CD4-positive, alpha-beta T cell treated with Interleukin-6 for 4 hours (primary cell): ENCODE measurements around the gene RASSF5.

Experiments used
- DNase-seq: peaks from one replicate; pipeline ENCODE4 v3.0.0-alpha.2; 2020; ENCODE audit warnings: mixed read lengths

RASSF5 gene

DNA sequence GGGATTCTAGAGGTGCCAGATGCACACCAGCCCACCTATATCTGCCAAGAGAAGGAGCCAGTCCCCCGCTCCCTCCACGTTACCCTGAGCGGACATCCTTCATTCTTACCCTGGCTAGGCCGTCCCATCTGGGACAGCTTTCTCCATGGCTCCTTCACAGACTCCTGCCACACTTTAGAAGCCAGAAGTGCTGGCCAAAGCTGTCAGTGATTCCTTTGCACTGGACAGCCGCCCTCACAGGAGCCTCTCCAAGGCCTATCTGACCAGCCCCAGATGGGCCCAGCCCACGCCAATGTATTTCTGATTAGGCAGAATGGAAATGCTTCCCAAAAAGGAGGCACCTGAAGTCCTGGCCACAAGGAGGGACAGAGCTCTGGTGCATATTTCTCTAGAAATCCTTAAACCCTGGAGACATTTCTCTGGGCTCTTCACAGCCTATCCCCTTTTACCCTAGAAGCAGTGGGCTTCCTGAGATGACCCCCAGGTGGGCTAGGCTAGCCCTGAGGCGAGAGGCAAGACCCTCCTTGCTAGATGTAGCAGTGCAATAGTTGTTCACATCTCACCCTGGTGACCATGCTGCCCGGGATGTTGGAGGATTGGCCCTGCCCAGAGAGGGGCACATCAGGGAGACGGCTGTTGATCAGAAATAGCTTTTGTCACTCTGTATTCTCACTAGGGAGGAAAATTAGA lies 44.1 kb downstream of the RASSF5 start:
- DNase-seq: no peak

DNA sequence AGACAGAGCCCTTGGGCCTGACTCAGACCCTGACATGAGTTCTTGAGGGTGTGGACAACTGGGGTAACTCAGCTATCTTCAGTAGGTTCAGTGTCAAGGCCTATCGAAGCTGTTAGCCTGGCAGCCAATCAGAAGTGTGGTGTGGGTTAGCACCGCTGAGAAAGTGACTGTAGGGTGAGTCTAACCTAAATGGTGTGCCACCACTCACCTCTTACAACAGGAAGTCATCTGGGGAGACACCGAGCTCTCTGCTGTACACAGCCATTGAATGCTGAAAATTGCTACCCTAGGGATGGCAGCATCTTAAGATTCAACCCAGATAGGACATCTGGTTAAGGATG lies 44.6 kb downstream of the RASSF5 start:
- DNase-seq: peak; percentile 83

DNA sequence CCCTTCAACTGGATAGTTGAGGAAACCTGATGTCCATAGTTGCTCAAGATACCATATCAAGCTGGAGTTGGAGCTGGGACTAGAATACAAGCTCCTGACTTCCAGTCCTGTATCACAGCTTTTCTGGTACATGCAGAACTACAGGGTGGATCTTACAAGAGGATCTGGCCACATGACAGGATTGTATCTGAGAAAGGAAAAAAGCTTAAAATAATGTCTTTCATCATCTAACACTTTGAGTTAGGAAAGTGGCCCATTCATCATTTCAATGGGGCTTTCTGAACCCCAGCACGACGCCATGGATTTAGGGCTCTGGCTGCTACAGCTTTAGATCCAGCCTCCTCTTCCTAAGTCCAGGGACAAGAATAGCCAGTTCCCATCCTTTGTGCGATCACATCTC lies 46.9 kb downstream of the RASSF5 start:
- no peak for DNase-seq

DNA sequence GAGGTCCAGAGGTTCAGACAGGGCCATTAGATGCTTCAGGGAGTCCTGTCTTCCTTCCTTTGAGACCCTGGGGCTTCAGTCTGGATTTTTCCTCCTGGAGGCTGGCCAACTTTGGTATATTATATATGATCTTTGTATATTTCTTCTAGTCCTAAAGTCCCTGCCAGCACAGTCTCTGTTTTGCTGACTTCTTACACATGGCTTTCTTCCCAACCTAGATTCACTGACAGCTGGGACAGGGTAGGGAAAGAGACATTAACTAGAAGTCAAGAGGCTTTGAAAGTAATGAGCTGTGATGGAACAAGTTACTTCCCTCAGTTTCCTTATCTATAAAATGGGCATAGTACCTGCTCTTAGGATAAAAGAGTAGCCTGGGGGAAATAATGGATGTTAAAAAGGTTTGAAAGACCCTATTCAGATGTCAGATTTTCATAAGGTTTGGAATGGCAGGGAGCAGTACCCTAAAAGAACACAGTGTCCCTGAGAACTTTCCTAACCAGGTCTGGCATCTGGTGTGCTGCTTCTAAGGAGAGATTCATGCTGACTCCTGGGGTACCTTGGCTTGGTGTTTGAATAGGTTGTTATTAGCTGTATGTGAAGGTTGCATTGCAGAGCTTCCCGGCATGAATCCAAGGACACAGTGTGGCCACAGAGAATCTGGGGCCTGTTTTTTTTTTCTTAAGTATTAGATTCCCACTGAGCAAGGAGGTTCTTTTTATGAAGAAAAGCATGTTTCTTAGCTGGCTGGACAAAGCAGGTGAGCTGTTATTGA lies 47.6 kb downstream of the RASSF5 start:
- DNase-seq: no peak

DNA sequence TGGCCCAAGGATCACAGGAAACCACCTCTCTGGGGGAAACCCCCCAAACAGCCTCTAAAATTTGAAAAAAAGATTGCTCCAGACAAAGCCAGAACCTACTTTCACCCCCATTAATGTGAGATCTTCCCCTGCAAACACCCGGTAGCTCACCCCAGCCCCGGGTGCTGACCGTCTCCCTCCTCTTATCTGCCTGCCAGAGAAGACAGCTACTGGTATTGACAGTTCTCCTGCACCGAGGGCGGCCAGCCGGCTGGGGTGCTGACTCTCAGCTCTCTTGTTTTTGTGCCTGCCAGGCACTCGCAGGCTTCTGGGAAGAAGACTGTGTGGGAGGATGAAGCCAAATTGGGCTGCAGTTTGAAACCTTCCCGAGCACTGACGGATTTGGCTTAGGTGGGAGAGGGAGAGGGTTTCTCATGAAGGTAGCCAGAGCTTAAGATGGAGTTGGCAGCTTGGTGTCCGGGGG lies 48.2 kb downstream of the RASSF5 start:
- peak; percentile 57 for DNase-seq

DNA sequence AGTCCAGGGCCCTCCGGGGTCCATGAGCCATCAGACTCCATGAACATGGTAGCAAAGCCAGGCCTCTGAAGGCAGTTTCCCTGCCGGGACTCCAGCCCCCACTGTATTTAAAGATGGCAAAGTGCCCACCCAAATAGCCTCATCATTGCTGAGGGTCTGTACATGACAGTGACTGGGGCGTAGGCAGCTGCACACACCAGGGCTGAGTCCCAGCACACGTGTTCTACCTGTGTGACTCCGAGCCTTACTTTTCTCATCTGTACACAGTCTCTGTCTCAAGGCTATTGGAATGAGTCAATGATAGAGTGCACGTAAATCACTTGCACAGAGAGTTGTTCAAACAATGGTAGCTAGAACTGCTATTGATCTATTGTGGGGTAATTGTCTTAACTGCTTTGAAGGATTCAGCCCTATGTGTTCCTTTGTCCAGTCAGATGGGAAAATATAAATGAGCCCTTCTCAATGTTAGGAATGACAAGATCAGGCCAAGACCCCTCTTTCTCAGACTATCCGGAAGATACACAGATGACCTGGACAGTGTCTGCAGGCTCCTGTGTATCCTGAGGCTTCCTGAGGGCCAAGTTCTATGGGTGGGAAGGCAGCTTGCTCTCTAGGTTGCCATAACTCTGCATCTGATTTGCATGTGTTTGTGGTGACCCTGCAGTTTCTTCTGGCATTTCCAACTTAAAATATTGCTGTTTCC lies 48.9 kb downstream of the RASSF5 start:
- peak; percentile 60 for DNase-seq

DNA sequence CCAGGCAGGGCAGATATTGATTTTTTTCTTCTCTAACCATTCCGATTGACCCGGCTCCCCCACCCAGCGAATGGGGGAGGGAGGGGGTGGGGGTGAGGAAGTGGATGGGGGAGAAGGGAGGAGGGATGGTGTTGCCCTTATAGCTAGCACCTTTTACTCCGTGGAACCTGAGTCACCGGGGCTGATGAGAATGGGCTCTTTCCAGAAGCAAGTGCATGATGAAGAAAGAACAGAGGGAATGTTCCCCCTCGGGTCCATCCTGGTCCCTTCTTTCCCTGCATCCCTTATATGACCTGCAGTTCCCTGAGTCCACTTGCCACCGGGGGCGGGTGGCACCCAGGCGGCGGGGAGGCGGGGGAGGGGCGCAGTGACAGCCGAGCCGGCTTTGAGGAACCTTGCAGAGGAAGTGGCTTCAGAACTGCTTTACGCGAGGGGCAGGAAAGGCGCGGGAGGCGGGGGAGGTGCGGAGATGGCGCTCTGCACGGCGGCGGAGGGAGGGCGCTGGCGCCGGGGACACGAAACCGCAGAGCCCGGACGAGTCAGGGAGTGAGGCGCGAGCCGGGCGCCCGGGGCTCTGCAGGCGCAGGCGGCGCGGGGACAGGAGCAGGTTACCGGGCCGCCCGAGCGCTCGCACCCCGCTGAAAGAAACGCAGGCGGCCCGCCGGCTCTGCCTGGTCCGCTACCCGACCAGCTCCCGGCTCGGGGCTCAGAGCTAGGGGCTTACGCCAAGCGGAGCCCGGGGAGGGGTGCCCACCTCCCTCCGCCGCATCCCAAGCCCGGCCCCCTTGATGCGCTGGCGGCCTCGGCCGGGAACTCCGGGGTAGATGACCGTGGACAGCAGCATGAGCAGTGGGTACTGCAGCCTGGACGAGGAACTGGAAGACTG lies 49.7 kb downstream of the RASSF5 start:
- DNase-seq: peak; percentile 94

DNA sequence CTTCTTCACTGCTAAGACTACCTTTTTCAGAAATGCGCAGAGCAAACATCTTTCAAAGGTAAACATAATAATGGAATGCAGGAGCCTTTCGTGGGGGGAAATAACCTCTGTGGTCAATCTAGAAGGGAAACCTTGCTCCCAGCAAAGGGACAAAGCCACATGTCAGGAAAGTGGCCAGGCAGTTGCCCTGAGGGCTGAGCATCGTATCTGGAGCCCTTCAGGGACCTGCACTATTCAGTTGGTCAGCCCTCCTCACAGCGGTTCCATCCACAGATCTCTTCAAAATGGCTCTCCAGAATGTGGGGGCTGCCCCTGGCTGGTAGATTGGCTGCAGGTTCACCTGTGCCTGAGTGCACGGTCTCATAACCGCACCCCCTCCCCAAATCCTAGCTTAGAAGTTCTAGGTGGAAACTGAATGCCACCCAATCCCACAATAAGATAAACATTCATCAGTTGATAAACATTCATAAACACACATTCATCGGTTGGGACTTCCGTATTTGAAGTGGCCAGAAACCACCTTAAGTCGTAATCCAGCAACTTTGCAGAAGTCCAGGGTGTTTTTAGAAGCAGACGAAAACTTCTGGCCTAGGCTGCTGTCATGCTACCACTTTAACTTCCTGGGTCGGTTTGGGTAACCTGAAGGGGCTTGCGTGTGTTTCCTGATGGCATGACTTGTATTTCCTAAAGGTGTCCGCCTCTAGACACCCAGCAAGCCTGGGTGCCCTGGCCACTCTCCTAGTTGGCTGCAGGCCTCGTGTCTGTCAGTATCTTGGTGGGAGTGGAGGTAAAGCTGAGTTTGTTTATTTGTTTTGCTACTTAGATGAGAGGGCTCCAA lies 50.5 kb downstream of the RASSF5 start:
- peak; percentile 64 for DNase-seq

DNA sequence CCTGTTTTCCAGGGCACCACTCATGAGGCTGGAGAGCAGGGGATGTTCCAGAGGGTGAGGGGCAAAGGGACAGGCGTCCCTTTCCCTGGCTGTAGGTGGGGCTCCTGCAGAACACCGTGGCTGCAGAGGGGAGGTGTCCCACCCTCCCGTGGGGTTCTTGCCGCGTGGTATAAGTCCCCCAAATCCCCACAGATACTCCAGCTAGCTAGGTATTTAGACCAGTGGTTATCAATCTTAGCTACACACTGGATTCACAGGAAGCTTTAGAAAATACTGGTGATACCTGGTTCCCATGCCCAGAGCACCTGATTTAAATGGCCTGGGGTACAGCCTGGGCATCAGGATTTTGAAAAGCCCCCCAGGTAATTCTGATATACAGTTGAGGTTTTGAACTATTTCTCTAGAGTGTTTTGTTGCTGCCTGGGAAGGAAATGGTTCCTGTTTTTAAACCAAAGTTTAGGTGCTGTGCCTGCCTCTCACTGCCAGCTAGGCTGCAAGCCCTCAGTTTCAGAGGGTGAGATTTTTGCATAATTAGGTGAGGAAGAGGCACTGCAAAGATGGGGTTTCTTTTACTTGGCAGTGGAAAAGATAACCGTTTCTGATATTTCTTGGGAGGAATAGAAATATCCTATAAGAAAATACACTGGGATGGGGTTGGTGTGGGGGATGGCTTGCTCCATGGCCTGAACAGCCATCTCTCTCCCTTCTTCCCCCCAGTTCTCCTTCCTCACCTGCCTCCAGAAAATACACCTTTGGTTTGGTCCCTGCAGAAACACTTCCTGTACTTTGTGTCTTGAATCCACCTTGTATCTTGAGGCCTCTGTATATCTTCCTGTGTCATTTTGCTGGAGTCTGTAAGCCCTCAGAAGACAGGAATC lies 51.7 kb downstream of the RASSF5 start:
- peak; percentile 49 for DNase-seq

DNA sequence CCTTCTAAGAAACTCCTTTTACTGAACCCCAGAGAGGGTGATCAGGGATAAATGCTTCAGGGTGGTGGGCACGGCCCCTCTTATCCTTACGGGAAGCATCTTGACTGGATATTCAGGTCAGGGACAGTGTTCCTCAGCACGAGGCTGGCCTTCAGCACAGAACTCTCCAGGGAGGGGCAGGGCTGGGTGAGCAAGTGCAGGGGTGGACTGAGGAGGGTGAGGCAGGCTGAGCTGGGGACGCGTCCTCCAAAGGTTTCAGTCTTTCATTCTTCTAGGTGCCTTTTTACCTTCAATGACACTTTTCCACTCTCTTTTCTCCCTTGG lies 52.3 kb downstream of the RASSF5 start:
- DNase-seq: no peak

DNA sequence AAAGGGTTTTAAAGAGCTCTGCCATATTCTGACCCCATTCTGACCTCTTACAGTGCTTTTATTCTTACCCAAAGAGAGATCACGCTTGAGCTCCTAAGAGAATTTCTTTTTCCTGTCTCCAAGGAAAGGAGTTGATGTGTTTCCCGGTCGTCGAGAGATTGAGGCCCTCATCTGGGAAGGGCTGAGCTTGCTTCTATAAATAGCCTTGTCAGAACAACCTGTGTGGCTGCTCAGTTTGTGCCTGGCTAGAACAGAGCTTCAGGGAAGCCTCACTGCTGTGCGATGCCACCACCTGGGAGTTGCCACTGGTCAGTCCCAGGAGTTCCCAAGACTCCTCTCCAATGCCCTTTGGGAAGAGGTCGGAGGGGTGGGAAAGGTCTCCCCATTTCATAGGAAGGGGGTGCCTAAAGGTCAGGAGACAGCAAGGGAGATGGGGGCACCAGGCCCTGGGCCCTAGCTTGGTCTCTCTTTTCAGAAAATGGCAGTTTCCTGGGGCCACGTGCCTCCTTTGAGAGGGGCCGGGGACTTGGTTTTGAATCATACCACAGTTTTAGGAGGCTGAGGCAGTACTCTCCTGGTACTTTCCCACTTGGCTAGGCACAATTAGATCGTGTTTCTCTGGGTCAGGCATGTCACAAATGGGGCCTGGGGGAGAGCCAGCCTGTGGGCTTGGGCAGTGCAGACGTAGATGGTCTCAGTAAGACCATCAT lies 52.8 kb downstream of the RASSF5 start:
- DNase-seq: no peak

DNA sequence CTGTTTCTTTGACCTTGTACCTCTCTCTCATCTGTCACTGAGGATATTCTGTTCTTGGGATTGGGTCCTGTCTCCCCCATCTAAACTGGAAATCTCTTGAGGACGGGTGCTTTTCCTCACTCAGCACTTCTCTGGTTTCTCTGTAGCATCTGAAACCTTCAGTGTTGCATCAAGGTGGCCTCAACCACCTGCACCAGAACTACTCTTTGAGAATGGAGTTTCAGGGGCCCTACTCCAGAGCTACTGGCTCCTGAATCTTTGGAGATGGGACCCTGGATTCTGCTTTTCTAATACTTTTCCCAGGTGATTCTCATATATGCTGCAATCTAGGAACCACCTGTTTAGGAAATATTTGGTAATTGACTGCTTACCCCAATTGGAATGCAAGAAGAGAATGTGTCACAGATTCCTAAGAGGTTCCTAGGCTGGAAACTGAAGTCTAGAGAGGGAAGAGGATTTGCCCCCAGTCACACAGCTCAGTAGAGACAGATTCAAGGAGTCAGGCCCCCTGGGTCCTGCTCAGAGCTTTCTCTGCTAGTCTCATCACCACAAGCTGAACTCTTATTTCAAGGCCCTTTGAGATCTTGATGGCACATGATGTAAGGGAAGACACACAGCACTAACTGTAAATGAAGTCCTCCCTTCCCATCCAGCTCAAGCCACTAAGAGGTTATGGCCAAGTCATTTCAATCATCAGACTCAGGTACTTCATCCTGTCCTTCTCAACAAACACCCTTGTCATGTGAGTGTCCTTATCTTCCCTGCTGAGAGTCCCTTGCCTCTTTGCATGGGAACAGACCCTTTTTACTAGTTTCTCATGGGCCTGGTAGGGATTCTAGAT lies 56.3 kb downstream of the RASSF5 start:
- no peak for DNase-seq

DNA sequence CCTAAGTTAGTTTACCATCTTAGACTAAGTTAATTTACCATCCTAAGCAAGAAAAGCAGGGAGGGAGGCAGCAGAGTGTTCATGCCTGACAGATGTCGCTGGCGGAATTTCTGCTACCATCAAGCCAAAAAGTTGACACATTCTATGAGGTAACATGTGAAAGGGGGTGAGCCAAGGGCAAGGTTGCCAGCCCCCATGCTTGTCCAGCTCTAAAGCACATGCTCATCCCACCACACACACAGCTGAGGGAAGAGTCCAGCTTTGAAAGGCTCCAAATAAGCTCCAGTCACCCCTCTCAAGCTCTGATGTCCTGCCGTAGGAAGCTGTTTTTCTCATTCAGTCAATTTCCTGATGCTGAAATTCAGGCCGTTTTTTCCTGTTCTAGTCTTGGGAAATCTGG lies 58.7 kb downstream of the RASSF5 start:
- no peak for DNase-seq

DNA sequence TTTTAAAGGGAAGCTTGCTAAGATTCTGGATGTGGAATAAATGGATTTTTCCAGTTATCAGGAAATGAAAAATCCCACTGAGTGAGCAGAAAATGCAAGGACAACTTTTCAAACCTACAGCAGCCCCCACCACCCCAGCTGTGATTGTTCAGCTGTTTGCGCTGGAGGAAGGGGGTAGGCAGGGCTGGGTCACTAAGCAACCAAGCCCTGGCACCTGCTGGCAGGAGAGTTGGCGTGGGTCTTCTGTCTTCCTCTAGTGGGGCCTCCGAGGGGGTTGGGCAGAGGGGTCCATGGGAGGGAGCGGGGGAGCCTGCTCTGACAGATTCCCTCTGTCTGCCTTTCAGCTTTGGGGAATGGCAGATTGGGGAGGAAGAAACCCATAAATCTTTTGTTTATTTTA lies 59.7 kb downstream of the RASSF5 start:
- no peak for DNase-seq

DNA sequence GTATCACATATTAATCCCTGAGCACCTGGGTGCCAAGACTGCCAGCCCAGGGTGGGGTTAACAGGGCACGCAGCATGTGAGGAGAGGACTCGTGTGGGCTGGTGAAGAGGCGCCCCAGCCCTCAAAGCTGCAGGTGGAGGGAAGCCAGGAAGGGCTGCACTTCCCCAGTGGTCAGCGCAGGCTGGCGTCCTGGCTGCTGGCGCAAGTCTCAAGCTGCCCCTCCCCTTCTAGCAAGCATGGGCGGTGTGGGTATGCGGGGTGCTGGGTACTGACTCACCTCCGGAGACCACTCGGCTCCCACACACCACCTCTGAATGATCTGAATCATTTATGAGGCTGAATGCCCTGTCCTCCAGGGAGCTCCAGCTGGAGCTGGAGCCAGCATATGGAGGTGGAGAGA lies 60.9 kb downstream of the RASSF5 start:
- DNase-seq: peak; percentile 46

DNA sequence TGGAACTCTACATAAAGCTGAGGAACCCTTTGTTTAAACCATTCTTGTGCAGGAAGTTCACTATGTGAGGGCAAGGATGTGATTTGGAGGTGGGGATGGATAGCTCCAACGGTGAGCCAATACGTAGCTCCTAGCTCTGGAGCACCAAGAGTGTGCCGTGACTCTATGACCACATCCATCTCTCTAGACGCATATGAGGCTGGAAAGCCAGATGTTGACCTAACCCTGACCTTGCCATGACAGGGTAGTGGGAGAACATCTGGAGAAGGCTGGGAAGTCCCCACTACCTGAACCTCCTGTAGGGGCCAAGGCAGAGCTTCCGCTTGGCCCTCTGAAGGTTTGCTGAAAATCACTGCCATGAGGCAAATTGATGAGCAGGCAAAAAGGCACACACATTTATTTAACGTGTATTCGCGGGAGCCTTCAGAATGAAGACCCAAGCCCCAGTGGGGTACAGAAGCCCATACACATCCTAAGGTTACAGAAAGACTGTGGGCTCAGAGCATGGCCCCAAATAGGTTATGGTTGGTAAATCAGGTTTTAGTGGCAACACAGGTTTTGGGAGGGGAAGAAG lies 61.5 kb downstream of the RASSF5 start:
- no peak for DNase-seq

DNA sequence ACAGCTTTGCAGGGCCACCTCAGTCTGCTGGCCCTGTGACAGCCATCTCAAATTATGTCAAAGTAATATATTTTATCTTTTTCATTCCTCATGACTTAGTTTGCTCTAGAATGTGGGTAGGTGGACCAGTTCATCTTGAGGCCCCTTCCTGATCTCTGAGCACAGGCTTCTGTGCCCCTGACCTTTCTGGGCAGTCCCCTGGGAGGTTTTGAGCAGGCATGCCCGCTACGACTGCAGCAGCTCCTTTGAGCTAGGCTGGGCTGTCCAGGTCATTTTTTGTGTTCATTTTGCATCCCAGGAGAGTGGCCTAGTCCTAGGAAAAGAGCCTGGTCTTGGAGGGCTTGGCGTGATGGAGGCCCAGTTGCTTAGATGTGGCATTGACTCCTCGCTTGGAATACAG lies 62.2 kb downstream of the RASSF5 start:
- no peak for DNase-seq

DNA sequence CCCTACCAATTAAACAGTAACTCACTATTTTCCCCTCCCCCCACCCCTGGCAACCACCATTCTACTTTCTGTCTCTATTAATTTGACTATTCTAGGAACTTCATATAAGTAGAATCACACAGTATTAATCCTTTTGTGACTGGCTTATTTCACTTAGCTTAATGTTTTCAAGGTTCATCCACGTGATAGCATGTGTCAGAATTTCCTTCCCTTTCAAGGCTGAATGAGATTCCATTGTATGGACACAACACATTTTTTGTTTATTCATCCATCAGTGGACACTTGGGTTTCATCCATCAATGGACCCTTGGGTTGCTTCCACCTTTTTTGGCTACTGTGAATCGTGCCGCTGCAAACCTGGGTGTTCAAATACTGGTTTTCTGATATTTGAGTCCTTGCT lies 63.2 kb downstream of the RASSF5 start:
- no peak for DNase-seq

DNA sequence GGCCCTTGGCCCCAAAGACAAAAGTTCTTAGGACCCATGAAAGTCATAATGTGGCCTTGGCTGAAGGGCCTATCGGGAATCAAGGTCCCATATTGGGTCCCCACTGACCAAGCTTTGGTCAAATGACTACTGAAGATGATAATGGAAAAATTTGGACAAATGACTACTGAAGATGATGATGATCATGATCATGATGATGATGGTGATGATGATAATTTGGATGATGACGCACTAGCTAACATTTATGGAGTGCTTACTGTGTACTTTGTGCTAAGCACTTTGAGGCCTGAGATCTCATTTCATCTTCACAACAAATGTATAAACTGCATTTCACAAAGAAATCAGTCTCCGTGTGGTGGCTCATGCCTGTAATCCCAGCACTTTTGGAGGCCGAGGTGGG lies 65.5 kb downstream of the RASSF5 start:
- no peak for DNase-seq
